ENCODE data around the gene CTNS.

- TF ChIP-seq CTCF (IDR thresholded peaks at IDR 0.05 in 4 of 5, conservative IDR thresholded peaks at IDR 0.05 in 1 of 5) (no peak), POLR2A (IDR thresholded peaks at IDR 0.05) (no peak)
Observed at GRCh38 chr17:3669548-3669947, 33.0 kb downstream of the CTNS start.
